Measurements from ENCODE around the gene DIABLO.

The DIABLO gene

GRCh38 chr12:122190842-122191668 is 34.8 kb downstream of the DIABLO start:
- Histone ChIP-seq H3K27ac (replicated peaks) (no peak overlapping the region), H3K4me3 (replicated peaks; ENCODE audit: insufficient read depth, low read length) (no peak overlapping the region), H3K27me3 (ENCODE audit: insufficient read depth, poor library complexity, severe bottlenecking) (no peaks in the 10 kb centered on the region)
- TF ChIP-seq CTCF (IDR thresholded peaks at IDR 0.05; ENCODE audit: insufficient read depth, low read length) (peak; percentile 87), POLR2AphosphoS5 (IDR thresholded peaks at IDR 0.05; ENCODE audit: low read depth) (no peak)
- DNase-seq (ENCODE audit: low read depth in 1 of 2, low spot score in 1 of 2) = peak; percentile 26 to 70

DNA sequence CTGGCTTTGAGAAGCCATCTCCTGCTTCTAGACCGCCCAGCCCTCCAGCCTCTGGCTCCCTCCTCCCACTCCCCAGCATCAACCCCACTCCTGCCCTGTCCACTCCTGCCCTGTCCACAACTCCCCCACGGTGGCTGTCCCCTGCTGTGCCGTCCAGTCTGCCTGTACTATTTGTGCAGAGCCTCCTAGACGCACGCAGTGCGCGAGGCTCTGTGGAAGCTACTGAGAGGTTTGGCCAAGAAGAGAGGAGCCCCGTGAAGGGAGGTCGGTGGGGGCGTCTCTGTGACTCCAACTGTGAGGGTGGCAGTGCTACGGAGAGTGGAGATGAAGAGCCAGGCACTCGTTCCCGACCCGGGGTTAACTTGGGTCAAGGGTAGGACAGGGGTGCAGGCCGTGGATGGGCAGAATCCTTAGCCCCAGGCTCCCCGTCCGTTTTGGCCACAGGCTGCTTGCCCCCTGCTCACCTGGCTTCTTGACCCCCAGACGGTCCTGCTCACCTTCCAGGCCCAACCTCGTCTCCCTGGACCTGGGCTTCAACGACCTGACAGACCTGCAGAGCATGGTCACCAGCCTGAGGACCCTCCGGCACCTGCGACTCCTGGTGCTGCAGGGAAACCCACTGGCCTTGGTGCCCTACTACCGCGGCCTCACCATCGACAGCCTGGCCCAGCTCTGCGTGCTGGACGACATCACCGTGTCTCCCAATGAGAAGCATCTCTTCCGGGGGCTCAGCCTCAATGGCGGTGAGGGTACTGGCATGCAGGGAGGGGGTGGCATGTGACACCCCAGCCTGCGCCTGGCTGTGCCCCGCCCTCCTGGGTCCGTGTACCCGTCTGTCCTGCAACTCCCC is 36.0 kb downstream of the DIABLO start:
- Histone ChIP-seq H3K4me3 (replicated peaks; ENCODE audit: insufficient read depth, low read length) (no peak overlapping the region), H3K27ac (replicated peaks) (no peak overlapping the region), H3K27me3 (ENCODE audit: insufficient read depth, poor library complexity, severe bottlenecking) (no peaks in the 10 kb centered on the region)
- TF ChIP-seq GABPA (IDR thresholded peaks at IDR 0.05; ENCODE audit: low read depth) (no peak), POLR2AphosphoS5 (IDR thresholded peaks at IDR 0.05; ENCODE audit: low read depth) (no peak)
- DNase-seq (ENCODE audit: low read depth in 1 of 2, low spot score in 1 of 2) = no peak

DNA sequence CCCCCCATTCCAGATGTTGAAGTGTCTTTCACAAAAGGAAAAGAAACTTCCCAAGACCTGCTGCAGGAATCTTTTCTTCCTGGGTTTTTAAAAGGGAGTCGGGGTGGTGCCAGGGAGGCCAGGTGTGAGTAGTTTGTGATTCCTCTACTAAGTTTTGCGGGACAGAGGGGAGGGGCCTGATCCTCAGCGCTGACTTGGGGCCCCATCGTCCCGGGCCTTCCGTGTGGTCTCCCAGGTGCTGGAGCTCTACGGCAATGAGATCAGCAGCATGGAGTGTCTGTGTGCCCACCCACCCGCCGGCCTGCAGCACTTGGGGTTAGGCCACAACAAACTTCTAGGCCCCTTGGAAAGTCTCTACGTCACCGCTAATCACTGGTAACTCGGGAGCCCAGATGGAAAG is 38.4 kb downstream of the DIABLO start:
- TF ChIP-seq POLR2AphosphoS5 (IDR thresholded peaks at IDR 0.05; ENCODE audit: low read depth) (no peak), SPI1 (IDR thresholded peaks at IDR 0.05; ENCODE audit: borderline replicate concordance, low read depth) (no peak), CTCF (IDR thresholded peaks at IDR 0.05; ENCODE audit: insufficient read depth, low read length) (no peak), GABPA (IDR thresholded peaks at IDR 0.05; ENCODE audit: low read depth) (no peak)
- TF ChIP-seq, protein P1, sequence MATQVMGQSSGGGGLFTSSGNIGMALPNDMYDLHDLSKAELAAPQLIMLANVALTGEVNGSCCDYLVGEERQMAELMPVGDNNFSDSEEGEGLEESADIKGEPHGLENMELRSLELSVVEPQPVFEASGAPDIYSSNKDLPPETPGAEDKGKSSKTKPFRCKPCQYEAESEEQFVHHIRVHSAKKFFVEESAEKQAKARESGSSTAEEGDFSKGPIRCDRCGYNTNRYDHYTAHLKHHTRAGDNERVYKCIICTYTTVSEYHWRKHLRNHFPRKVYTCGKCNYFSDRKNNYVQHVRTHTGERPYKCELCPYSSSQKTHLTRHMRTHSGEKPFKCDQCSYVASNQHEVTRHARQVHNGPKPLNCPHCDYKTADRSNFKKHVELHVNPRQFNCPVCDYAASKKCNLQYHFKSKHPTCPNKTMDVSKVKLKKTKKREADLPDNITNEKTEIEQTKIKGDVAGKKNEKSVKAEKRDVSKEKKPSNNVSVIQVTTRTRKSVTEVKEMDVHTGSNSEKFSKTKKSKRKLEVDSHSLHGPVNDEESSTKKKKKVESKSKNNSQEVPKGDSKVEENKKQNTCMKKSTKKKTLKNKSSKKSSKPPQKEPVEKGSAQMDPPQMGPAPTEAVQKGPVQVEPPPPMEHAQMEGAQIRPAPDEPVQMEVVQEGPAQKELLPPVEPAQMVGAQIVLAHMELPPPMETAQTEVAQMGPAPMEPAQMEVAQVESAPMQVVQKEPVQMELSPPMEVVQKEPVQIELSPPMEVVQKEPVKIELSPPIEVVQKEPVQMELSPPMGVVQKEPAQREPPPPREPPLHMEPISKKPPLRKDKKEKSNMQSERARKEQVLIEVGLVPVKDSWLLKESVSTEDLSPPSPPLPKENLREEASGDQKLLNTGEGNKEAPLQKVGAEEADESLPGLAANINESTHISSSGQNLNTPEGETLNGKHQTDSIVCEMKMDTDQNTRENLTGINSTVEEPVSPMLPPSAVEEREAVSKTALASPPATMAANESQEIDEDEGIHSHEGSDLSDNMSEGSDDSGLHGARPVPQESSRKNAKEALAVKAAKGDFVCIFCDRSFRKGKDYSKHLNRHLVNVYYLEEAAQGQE (IDR thresholded peaks at IDR 0.05; ENCODE audit: insufficient replicate concordance, low read depth) = no peak
- no peak overlapping the region for H3K27ac ChIP-seq (replicated peaks)
- no peaks in the 10 kb centered on the region for H3K27me3 ChIP-seq (ENCODE audit: insufficient read depth, poor library complexity, severe bottlenecking)
- H3K4me3 ChIP-seq (replicated peaks; ENCODE audit: insufficient read depth, low read length) = no peak overlapping the region
- DNase-seq (ENCODE audit: low read depth in 1 of 2, low spot score in 1 of 2) = no peak

GRCh38 chr12:122185494-122186082 is 40.3 kb downstream of the DIABLO start:
- Histone ChIP-seq H3K27ac (replicated peaks) (no peak overlapping the region), H3K4me3 (replicated peaks; ENCODE audit: insufficient read depth, low read length) (no peak overlapping the region), H3K27me3 (ENCODE audit: insufficient read depth, poor library complexity, severe bottlenecking) (no peaks in the 10 kb centered on the region)
- no peak for DNase-seq (ENCODE audit: low read depth in 1 of 2, low spot score in 1 of 2)
- no peak for TF ChIP-seq SPI1 (IDR thresholded peaks at IDR 0.05; ENCODE audit: borderline replicate concordance, low read depth)
- TF ChIP-seq POLR2AphosphoS5 (IDR thresholded peaks at IDR 0.05; ENCODE audit: low read depth) = no peak
- no peak for TF ChIP-seq CTCF (IDR thresholded peaks at IDR 0.05; ENCODE audit: insufficient read depth, low read length)
- TF ChIP-seq, protein P1 (IDR thresholded peaks at IDR 0.05; ENCODE audit: insufficient replicate concordance, low read depth) = no peak
- TF ChIP-seq GABPA (IDR thresholded peaks at IDR 0.05; ENCODE audit: low read depth) = no peak
